ENCODE results near the gene LASP1.

DNA sequence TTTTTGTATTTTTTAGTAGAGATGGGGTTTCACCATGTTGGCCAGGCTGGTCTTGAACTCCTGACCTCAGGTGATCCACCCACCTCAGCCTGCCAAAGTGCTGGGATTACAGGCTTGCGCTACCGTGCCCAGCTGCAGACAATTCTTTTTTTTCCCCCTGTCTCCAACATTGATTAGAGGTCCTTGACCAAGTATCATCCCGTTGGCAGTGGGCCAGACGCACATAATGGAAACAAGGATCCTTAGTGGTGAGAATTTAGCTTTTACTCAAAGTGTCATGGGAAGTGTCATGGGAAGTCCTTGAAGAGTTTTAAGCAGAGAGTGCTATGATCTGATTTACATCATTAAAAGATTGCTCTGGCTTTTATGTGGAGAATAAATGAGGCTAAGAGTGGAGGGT is 99.4 kb downstream of the LASP1 start:
- TF ChIP-seq, protein P1, sequence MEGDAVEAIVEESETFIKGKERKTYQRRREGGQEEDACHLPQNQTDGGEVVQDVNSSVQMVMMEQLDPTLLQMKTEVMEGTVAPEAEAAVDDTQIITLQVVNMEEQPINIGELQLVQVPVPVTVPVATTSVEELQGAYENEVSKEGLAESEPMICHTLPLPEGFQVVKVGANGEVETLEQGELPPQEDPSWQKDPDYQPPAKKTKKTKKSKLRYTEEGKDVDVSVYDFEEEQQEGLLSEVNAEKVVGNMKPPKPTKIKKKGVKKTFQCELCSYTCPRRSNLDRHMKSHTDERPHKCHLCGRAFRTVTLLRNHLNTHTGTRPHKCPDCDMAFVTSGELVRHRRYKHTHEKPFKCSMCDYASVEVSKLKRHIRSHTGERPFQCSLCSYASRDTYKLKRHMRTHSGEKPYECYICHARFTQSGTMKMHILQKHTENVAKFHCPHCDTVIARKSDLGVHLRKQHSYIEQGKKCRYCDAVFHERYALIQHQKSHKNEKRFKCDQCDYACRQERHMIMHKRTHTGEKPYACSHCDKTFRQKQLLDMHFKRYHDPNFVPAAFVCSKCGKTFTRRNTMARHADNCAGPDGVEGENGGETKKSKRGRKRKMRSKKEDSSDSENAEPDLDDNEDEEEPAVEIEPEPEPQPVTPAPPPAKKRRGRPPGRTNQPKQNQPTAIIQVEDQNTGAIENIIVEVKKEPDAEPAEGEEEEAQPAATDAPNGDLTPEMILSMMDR (IDR thresholded peaks at IDR 0.05; ENCODE audit: insufficient read depth, low read length): no peak
- TF ChIP-seq, protein P2, sequence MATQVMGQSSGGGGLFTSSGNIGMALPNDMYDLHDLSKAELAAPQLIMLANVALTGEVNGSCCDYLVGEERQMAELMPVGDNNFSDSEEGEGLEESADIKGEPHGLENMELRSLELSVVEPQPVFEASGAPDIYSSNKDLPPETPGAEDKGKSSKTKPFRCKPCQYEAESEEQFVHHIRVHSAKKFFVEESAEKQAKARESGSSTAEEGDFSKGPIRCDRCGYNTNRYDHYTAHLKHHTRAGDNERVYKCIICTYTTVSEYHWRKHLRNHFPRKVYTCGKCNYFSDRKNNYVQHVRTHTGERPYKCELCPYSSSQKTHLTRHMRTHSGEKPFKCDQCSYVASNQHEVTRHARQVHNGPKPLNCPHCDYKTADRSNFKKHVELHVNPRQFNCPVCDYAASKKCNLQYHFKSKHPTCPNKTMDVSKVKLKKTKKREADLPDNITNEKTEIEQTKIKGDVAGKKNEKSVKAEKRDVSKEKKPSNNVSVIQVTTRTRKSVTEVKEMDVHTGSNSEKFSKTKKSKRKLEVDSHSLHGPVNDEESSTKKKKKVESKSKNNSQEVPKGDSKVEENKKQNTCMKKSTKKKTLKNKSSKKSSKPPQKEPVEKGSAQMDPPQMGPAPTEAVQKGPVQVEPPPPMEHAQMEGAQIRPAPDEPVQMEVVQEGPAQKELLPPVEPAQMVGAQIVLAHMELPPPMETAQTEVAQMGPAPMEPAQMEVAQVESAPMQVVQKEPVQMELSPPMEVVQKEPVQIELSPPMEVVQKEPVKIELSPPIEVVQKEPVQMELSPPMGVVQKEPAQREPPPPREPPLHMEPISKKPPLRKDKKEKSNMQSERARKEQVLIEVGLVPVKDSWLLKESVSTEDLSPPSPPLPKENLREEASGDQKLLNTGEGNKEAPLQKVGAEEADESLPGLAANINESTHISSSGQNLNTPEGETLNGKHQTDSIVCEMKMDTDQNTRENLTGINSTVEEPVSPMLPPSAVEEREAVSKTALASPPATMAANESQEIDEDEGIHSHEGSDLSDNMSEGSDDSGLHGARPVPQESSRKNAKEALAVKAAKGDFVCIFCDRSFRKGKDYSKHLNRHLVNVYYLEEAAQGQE (IDR thresholded peaks at IDR 0.05; ENCODE audit: insufficient replicate concordance, low read depth): no peak
